Medulla oblongata (tissue), 1 donor: Measurements from ENCODE around the gene CTTNBP2.
"Not testable (repeated sequence)": the region's sequence is repeated elsewhere in the genome, so short reads cannot be mapped to it uniquely, and the experiment has no call there.

ENCODE experiments used
- DNase-seq: peaks from one replicate; pipeline ENCODE4 v3.0.0-alpha.2; 2015; ENCODE audit errors: extremely low spot score

Gene CTTNBP2

DNA sequence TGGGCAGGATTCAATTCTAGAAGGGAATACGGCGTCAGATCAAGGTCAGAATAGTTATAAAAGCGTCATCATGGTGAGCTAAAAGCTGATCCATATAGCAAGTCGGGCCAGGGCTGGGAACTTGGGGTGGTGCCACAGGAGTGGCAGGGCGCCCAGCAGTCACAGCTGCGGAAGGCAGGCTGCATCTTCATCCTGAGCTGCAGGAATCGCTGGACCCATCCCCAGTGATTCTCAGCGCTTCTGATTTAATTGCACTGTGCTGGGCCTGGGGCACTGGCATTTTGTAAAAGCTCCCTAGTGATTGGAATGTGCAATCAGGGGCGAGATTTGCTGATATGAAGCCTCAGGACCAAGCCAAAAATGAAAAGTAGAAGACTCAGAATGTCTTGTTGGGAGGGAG, 135.3 kb downstream of the CTTNBP2 start:
- peak; percentile 60 for DNase-seq

DNA sequence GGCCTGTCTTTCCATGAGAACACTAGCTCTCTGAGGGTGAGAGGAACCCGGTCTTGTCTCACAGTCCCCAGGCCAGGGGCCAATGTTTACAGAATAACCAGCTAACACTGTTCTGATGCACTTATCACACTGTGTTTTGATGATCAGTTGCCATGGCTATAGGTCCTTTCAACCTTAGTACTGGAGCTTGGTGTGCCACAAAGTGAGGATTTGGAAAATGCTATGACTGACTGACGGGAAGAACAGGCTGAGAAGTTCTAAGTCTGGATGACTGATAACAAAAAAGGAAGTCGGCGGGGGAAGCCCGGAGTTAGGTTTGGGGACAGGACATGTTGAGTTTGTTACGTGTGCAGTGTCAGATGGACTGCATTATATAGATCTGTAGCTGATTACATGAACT, 141.8 kb downstream of the CTTNBP2 start:
- DNase-seq = peak; percentile 49

DNA sequence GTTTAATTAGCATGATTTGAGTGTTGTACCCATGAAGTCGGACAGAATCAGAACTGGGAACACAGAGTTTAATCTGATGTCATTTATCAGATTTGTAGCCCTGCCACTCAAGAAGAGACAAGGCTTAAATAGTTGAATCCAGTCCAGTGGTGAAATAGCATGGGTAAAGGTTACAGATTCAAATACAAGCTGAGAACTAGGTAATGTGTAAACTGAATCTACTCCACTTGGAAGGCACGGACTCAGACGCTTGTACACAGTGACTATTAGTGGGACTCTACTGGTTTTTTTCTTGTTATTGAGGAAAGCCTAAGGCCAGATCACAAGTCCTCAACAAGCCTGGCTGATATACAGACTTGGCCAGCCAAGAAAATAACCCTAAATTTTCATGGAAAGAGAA, 142.9 kb downstream of the CTTNBP2 start:
- DNase-seq = no peak

DNA sequence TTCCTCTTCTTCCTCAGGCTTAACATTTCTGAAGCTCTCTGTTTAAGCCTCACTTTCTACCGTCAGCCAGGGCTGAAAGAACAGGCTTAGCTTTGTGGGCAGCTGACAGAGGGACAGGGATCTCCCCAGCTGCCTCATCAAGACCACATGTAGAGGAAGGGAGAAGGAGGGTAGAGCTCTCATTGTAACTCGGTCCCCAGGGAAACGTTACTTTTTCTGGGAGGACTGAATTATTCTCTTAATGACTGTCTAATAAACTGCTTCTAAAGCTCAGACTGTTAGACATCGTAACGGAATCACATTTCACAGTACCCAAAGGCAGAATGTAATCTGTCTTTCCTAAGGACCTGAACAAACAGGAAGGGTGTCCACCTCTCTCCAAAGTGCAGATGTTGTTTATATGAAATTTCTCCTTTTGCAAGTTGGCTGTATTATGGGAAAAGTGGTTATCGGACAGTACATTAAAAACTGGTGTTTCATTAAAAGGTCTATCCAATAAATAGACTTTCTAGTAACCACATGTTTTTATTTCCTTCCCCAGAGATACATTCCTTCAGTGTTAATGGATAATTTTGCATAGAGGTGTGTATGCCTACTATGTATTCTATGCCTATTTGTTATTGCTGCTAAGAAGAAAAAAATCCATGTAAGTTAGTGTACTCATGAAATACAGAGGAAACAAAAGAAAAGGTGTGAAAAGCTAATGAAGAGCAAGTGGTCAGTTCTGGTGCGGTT, 144.2 kb downstream of the CTTNBP2 start:
- DNase-seq = peak; percentile 91

DNA sequence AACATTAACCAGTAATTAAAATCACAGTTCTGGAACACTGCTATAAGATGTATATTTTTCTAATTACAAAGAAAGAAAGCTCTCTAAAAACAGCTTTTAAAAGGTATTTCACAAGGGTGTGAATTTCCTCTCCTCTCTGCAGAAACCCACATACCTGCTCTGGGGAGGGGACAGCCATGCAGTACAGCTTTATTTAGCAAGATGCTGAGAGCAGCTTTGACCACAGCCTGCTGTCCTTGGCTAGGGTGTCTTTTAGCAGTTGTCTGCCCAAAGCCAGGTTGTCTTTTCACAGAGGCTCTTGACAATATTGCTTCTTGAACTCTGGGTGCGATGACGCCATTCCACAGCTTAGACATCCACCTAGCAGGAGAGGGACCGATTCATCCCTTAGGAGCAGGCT, 148.3 kb downstream of the CTTNBP2 start:
- DNase-seq = no peak

DNA sequence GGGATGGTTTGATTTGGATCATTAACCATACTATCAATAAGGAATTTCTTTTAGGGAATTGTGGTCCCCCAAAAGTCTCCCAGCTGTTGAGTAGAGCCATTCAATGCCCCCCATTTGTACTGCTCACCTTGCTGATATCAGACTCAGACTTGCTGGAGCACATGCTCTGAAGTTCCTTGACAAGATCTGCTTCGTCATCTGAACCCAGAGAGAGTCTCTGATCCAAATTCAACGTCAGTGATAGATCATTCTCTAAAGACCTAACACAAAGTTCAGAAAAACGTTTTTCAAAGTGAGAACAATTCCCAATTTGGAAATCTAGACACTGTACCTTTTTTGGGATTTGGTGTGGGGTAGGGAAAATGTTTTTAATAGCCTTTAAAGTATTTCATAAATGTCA, 153.9 kb downstream of the CTTNBP2 start:
- no peak for DNase-seq

DNA sequence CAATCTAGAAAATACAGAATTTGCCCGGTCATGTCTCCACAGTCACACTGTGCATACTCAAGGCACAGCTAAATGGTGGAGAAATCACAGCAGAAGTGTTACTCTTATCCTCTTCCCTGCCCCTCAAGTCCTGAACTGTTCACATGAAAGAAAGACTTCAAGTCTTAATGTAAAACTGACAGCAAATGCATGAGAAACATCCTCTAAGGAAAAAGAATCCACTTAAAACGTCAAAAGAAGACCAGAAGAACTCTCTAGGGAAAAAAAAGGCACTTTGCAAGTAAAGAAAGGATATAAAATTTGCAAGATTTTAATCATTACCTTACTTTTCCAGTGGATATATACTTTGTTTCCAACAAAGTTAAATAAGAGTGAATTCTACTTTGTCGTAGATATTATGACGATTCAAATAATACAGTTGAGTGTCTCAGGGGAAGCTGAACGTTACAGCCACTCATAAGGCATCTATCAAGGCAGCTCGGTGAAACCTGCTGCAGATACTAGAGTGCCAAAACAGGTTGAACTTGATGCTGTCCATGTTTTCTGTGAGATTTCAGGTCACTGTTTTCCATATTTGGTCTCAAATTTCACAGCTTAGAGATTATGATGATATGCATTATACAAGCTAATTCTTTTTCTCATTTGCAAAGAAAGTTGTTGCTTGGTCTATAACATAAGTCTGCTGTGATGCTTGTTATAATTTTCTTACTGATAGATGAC, 155.0 kb downstream of the CTTNBP2 start:
- DNase-seq = no peak

DNA sequence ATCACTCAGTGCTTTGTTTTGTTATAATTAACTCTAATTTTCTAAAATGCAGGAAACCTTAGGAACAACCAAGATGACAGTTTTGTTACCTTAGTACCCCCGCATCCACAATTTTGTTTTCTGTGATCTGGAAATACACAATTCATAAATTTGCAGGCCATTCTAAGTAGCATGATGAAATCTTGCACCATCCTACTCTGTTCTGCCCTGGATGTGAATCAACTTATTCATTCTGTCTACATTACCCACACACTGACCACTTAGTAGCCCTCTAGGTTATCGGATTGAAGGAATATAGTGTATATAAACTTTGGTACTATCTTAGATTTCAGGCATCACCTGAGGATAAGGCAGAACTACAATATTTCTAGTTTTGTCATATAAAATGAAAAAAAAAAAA, 155.9 kb downstream of the CTTNBP2 start:
- DNase-seq = no peak

DNA sequence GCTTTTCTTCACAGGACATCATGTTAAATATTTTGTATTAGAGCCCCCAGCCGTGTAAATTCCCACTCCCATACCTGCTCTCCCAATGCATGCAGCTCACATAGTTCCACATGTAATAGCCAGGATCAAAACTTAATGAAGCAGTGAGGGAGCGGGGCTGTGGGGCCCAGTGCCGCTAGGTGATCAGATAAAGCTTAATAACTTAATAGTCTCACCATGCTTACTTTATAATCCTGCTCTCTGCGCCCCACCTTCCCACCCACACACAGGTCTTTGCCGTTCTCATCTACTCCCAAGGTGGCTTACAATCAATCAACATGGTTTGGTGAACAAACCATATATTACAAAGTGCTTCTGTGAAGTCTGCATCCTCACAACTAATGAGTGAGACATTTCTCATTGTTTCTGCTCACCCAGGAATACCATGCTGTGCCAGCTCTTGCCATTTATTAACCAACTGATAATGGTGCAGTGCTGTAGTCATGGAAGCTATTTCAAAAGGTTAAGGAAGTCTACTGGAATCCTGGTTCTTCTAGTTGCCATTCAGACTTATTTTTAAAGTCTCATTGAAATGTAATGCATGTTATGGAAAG, 156.4 kb downstream of the CTTNBP2 start:
- no peak for DNase-seq

DNA sequence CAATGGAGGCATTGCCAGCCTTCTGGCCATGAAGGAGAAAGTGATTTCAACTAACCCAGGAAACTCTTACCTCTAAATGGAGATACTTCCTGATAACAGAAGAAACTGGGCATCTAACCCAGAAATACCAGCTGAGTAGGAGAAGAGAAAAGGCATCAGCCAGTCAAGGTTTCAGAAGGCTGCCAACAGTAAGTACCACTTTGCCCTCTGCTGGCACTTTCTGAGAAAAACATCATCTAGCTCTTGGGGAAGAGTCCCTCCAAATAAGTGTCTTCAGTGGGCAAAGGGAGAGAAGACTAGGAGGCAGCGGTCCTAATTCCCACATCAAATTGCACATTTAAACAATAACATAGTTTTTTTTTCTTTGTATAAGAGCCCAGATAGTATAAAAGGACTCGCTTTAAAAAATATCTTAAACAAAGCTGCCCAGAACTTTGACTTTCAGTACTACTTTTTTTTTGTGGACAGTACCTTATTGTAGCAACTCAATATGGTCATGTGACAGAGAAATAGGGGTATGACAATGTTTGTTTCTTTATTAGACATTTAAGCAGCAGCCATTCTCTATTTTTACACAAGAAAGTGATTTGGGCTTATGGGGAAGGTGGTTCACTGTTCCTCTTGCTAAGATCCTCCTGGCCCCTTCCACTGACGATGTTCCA, 157.3 kb downstream of the CTTNBP2 start:
- peak; percentile 90 for DNase-seq

DNA sequence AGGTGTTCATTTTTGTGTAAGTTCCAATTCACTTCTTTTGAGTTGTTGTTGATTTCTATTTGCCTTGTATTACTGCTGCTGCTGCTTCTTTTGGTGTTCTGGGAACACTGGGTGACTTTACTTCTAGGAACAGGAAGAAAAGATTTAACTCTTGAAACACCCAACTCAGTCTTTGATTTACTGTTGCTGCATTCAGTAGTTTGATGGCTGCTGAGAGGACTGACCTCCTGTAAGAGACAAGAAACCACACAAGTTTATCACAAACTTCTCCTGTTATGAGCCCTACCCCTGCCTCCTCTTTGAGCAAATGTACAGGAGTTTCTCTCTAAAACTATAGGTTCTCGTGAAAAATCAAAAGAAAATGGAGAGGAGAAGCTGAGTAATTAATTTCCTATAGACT, 161.7 kb downstream of the CTTNBP2 start:
- DNase-seq = no peak

DNA sequence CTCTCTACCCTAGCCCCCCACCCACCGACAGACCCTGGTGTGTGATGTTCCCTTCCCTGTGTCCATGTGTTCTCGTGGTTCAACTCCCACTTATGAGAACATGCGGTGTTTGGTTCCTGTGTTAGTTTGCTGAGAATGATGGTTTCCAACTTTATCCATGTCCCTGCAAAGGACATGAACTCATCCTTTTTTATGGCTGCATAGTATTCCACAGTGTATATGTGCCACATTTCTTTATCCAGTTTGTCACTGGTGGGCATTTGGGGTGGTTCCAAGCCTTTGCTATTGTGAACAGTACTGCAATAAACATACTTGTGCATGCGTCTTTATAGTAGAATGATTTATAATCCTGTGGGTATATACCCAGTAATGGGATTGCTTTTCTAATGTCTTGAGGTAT, 165.1 kb downstream of the CTTNBP2 start:
- DNase-seq = not testable (repeated sequence)

DNA sequence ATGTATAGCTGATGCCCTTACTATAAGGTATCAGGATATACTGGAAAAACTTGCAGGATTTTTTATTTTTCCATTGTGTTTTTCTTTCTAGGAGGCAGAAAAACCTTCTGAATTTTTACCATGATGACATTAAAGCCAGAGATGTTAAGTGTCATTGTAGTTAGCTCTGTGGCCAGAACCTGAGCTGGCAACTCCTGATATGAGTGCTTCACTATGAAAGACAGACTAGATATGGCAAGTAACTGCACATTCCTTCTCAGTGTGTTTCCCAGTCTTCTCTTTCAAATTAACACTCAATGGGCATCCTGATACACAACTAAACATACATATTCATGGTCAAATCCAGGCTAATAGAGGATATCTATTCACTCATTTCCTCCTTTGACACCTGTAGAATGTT, 166.2 kb downstream of the CTTNBP2 start:
- no peak for DNase-seq

DNA sequence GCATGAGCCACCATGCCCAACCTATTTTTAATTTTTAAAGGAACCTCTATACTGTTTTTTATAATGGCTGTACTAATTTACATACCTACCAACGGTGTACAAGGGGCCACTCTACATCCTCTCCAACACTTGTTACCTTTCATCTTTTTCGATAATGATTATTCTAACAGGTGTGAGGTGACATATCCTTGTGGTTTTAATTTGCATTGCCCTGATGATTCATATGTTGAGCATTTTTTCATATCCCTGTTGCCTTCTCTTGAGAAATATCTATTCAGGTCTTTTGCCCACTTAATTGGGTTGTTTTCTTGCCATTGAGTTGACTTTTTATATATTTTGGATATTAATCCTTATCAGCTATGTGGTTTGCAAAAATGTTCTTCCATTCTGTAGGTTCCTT, 167.0 kb downstream of the CTTNBP2 start:
- no peak for DNase-seq

DNA sequence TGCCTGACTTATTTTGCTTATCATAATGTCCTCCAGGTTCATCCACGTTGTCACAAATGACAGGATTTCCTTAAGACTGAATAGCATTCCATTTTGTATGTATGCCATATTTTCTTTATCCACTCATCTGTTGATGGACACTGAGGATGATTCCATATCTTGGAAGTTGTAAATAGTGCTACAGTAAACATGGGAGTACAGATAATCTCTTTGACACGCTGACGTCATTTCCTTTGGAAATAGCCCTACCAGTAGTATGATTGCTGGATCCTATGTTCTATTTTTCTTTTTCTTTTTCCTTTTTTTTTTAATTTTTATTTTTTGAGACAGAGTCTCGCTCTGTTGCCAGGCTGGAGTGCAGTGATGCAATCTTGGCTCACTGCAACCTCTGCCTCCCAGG, 167.6 kb downstream of the CTTNBP2 start:
- DNase-seq = no peak

DNA sequence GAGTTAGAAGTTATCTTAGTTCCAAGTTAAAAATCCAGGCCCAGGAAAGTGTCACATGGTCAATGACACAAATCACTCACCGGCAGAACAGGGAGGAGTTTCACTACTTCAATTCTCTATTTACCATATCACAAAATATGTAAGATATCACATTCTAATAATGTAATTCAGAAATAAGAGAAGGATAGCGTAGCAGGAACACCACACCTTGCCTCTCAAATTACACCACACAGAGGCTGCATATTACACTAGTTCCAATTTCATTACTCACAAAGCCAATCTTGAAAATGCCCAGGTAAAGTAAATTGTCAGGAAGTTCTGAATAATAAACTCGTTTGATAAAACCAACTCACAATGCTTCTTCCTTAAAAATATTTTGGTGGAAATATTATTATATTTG, 169.2 kb downstream of the CTTNBP2 start:
- DNase-seq = no peak

DNA sequence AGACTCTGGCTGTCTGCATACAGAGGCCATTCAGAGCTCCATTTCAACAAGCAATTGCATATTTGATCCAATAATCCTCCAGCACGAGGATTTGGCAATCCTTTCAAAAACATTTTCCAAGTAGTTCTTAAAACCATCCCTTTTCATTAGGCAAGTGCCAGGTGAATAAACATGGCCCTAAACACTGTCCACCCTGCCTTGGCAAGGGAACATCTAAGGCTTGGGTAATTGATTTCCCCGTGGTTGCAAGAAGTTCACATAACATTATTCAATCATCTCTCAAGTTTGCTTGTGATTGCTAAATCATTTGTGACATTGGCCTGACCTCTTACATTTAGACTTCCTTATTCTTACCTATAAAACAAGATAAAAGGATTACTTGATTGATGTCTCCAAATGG, 175.2 kb downstream of the CTTNBP2 start:
- no peak for DNase-seq

DNA sequence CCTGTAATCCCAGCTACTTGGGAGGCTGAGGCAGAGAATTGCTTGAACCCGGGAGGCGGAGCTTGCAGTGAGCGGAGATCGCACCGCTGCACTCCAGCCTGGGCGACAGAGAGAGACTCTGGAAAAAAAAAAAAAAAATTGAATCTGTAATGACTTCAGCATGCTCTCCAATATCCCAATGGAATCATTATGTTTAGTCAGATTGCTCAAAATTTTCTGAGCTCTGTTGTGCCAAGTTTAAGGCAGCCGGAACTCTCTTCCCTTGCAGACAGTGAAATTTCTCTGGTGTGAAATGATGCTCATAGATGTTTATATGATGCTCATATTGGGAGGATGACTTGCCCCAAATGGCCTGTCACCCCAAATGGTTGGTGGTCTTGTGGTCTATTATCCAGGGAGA, 180.9 kb downstream of the CTTNBP2 start:
- no peak for DNase-seq

DNA sequence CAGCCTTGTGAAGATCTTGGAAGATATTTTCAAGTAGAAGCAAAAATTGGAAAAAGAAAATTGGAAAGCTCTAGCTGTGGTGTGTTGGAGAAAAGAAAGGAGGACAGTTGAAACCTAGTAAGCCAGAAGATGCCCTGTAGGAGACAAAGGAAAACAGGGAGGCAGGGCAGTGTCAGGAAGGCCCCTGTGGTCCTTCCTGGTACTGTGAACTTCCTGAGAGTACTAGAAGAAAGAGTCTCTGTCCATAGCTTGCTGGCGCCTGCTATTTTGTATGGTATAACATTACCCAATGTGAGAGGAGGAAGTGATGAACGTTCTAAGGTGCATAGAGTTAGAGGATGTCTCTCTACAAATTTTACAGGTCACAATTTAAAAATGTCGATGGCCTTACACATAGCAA, 183.1 kb downstream of the CTTNBP2 start:
- no peak for DNase-seq

DNA sequence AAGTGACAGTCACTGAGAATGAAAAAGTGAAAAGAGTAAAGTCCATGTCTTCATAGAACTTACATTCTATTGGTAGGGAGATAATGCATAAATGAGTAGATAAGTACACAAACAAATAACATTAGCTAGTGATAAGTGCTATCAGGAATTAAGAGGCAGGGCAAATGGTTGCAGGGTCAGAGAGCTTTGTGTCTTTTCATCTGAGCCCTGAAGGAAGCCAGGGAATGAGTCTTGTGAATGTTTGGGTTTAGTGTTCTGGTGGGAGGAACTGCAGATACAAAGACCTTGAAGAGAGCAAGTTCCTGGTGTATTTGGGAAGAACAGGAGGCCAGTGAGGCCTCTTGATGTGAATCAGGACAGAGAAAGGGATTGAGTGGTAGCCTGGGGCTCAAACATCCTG, 183.8 kb downstream of the CTTNBP2 start:
- no peak for DNase-seq

DNA sequence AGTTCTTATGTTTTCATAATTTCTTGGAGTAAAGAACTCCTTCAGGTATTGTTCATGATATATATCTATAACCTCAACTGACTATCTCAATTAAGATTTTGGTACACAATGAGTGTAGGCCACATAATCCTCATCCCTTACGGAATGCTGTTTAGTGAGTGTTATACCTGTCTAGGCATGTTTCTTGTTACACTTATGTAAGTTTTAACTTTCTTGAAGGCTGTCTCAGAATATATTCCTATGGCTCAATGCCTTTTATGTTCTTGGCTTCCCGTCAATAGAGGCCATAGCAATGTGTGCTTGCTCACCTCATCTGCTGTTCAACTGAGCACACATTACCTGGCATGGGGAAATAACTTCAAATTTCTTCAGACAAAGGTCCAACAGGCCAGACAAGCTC, 185.1 kb downstream of the CTTNBP2 start:
- no peak for DNase-seq

DNA sequence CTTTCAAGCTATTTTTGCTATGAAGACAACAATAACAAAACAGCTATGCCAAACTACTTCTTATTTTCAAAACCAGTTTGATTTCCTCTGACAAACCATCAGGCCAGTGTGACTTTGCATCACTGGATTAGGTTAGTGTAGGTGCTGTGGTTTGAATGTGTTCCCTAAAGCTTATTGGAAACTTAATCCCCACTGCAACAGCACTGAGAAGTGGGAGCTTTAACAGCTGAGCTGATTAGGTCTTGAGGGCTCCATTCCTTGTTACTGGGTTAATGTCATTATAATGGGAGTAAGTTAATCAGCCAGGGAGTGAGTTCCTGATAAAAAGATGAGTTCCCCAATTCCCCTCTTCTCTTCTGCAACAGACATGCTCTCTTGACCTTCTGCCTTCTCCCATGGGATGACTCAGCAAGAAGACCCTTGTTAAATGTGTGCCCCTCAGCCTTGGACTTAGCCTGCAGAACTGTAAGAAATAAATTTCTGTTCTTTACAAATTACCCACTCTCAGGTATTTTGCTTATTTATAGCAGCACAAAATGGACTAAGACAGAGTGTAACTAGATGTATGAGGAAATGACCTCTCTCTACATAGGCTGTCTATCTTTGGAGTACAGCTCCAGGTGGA, 186.8 kb downstream of the CTTNBP2 start:
- DNase-seq = no peak
